Activated CD4-positive, alpha-beta T cell treated with anti-CD3 and anti-CD28 coated beads, Interleukin-2, amount 10 ng/mL, durations not matched to agents 7 days and 5 days (primary cell): ENCODE results near the gene HSBP1L1. TPM values are rescaled to one million over a fixed set of nuclear protein-coding genes. Genes with fewer than 3 reads are reported as not detected.

Experiments used
- CTCF ChIA-PET: fragments of 350-600 bp; sonication (Branson Sonifier 250); formaldehyde crosslinking; loops from one replicate; lab custom pipeline; 2021; ENCODE audit warnings: antibody characterized with exemption; lab: Charles Lee
- POLR2A ChIA-PET: fragments of 350-600 bp; sonication (Branson Sonifier 250); formaldehyde crosslinking; loops from one replicate; lab custom pipeline; 2021; ENCODE audit warnings: antibody characterized with exemption; lab: Charles Lee
- DNase-seq: peaks from one replicate; pipeline ENCODE4 v3.0.0-alpha.2; 2020
- H3K27ac Mint-ChIP-seq: one replicate; pipeline ENCODE4 v1.8.0; 2021; ENCODE audit warnings: mild to moderate bottlenecking, moderate library complexity, mixed read lengths
- H3K27me3 Mint-ChIP-seq: one replicate; pipeline ENCODE4 v1.8.0; 2021; ENCODE audit warnings: mixed read lengths
- H3K36me3 Mint-ChIP-seq: one replicate; pipeline ENCODE4 v1.8.0; 2021; ENCODE audit warnings: low read depth, mixed read lengths
- H3K4me1 Mint-ChIP-seq: one replicate; pipeline ENCODE4 v1.8.0; 2021; ENCODE audit warnings: mixed read lengths
- H3K4me3 Mint-ChIP-seq: one replicate; pipeline ENCODE4 v1.8.0; 2021; ENCODE audit warnings: mild to moderate bottlenecking, moderate library complexity, mixed read lengths
- H3K9me3 Mint-ChIP-seq: one replicate; pipeline ENCODE4 v1.8.0; 2021; ENCODE audit warnings: mixed read lengths
- total RNA-seq, 2 experiments: library from RNA; stranded (reverse); gene quantifications; one replicate each; pipeline ENCODE4 v1.2.3, GENCODE V29; 2021

The HSBP1L1 gene
- total RNA-seq, 2 experiments from 2014 or later, result 7.2 to 11.5 TPM

DNA sequence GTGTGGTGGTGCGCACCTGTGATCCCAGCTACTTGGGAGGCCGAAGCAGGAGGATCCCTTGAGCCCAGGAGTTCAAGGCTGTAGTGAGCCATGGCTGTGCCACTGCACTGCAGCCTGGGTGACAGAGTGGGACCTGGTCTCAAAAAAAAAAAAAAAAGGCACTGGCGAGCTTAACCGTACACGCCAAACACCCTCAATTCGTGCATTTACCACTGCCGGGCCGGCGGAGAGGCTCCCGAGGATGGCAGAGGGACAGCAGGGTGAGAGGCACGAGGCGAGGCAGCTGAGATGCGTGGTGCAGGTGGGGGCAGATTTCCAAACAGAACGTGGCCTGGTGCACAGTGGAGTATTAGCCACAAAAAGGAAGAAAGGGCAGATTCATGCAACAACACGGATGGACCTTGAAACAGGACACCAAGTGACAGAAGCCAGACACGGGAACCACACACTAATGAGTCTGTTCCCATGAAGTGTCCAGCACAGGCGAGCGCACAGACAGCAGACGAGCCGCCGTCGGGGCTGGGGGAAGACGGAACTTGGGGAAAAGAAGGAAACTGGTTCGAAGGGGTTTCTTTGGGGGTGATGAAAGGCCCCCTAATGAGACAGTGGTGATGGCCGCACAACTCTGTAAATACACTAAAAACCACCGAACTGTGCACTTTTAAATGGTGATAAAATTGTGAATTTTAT is 40.4 kb upstream of the HSBP1L1 start:
- no peak for DNase-seq
- Mint-ChIP-seq H3K4me3 (no peak overlapping the region), H3K4me1 (no peaks in the 10 kb centered on the region), H3K27ac (no peak overlapping the region), H3K36me3 (peaks cover 29% of the 10 kb centered on the region), H3K9me3 (peaks cover 5% of the 10 kb centered on the region), H3K27me3 (no peaks in the 10 kb centered on the region)
- ChIA-PET CTCF (interaction anchor here (0.6 kb wide), 1 partner anchor 66 kb away, joined by 3 read pairs; no protein-coding TSS in a partner anchor), POLR2A (no interaction called here)

DNA sequence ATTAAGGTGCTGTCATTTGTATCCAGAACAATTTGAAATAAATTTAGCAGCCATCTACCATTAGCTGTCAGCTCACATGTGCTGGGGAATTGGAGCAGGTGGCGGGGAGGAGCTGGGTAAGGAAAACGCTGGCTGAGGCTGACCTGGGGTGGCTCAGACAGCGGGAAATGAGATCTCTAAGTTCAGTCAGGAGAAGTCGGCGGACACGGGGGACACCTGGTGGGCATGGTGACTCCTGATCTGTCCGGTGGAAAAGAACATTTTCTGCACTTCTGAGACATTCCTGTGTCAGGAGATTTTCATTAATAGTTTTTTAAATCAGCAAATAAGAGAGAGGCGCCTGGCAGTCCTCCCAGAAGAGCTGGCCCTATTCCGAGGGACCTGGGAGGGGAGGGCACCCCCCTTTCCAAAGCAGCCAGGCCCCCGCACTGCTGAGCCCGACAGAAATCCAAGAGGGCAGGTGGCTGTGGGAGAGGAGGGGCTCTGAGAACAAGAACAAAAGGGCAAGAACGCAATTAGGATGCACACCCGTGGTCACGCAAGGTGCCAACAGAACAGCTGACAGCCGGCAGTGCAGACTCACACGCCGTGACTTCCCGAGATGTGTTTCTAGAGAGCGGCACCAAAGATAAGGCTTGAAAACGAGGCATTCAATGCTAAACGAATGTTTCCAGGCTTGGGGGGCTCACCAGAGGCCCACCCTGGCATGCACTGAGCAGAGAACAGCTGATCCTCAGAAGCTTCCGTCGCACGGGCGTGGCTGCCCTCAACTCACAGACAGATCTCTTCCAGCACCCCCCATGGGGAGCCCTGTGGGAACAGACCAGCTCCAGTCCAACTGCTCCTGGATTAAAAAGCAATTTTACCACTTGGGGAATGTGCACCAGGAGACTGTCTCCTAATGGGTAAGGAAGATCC is 39.4 kb upstream of the HSBP1L1 start:
- peaks cover 15% of the 10 kb centered on the region for H3K9me3 Mint-ChIP-seq
- no peak overlapping the region for H3K4me3 Mint-ChIP-seq
- no peak for DNase-seq
- POLR2A ChIA-PET, result no interaction called here
- no peaks in the 10 kb centered on the region for H3K4me1 Mint-ChIP-seq
- CTCF ChIA-PET, result interaction anchor here (0.6 kb wide), 1 partner anchor 65 kb away, joined by 3 read pairs; no protein-coding TSS in a partner anchor
- no peak overlapping the region for H3K27ac Mint-ChIP-seq
- H3K27me3 Mint-ChIP-seq, result no peaks in the 10 kb centered on the region
- H3K36me3 Mint-ChIP-seq, result peaks cover 37% of the 10 kb centered on the region

DNA sequence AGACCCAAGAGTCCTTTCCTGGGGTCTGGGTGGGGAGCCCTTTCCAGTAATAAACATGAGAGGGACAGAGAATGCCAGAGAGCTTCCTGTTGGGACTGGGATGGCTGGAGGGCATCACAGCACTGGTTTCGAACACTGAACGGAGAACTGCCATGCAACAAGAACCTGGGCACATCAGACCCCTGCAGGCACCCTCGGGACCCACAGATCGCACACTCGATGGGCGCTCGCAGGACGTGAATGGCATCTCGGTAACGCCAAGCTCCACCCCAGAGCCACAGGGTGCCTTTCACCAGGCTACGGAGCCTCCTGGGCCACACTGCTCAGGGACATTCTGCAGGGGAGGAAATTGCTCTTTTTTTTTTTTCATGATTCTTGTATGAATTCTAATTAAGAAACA is 38.1 kb upstream of the HSBP1L1 start:
- CTCF ChIA-PET, result no interaction called here
- Mint-ChIP-seq H3K4me1 (no peaks in the 10 kb centered on the region), H3K9me3 (peaks cover 20% of the 10 kb centered on the region), H3K4me3 (no peak overlapping the region), H3K27me3 (no peaks in the 10 kb centered on the region), H3K27ac (no peak overlapping the region), H3K36me3 (peaks cover 43% of the 10 kb centered on the region)
- no peak for DNase-seq
- POLR2A ChIA-PET, result no interaction called here

DNA sequence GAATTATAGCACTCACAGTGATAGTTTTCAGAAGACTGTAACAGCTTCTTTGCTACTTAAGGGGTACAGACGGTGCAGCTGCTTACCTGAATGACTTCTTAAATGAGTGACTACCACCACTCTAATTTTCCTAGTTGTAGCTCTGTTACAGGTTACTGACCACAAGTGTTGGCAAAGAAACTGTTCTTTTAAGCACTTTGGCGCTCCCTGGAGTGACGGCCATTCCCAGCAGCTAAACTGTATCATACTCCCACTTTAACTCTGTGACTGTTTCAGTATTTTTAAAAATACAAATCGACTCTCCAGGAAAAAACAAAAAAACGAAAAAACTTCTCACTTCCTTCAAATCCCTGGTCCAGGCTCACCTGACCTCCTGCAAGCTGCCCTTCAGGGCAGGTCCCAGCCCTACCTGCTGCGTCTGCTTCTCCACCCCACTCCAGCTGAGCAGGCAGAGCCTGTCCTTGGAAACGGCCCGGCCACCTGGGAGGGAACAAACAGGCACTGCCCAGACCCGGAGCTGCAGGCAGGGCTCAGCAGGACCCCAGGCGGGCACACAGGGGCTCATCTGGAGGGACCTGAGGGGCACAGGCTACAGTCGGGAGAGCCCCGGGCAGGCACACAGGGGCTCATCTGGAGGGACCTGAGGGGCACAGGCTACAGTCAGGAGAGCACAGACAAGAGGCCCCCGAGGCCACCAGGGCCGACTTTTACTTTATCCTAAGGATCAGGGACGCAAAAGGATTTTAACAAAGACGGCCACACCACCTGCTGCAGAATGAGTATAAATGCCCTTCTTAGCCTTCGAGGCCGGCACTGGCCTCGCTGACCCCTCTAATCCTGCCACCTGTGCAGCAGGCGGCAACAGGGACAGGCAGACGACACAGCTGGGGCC is 37.5 kb upstream of the HSBP1L1 start:
- no peaks in the 10 kb centered on the region for H3K4me1 Mint-ChIP-seq
- no peak for DNase-seq
- H3K36me3 Mint-ChIP-seq, result peaks cover 45% of the 10 kb centered on the region
- no peak overlapping the region for H3K4me3 Mint-ChIP-seq
- H3K27ac Mint-ChIP-seq, result no peak overlapping the region
- ChIA-PET POLR2A (no interaction called here), CTCF (no interaction called here)
- H3K27me3 Mint-ChIP-seq, result no peaks in the 10 kb centered on the region
- peaks cover 22% of the 10 kb centered on the region for H3K9me3 Mint-ChIP-seq

DNA sequence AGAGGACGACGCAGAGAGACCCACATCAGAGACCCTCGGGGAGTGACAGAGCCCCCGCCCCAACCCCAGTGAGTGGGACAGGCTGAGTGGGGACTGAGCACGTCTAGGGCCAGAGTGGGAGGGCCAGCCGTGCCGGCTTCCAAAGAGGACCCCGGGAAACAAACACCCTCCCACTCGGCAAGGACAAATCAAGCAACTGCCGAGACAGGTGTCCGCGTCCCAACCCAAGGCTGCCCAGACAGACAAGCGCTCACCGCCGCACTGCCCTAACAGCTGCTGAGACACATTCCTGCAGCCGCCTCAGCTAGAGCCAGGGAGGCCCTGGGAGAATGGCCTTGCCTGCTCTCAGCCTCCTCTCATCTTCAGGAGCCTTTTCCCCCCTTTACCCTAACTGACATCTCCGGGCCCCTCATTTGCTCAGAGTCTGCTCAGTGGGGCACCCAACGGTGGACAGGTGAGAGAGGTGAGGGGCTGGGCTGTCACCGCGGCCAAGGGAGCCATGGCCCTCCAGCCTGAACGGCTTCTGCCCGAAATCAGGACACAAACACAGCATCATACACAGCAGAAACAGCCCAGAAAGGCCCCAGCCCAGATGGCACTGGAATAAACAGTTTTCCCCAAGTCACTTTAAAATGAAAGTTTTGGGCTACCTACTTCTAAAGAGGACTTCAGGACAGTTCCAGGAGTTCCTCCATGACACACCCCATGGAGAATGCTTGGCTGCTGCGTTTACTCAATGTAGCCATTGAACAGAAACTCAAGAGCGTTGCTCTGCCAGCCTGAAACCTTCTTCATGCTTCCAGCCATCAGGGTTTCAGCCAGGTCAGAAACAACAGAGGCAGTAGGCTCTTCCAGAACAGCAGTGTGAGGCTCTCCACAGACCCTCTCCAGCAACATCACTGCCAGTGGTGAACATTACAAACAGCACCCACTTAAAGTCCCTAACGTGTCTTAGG is 36.6 kb upstream of the HSBP1L1 start:
- DNase-seq, result no peak
- ChIA-PET POLR2A (no interaction called here), CTCF (interaction anchor here (1.2 to 1.5 kb wide), 2 partner anchors 9 to 37 kb away, joined by 4 read pairs; no protein-coding TSS in a partner anchor)
- no peaks in the 10 kb centered on the region for H3K27me3 Mint-ChIP-seq
- peaks cover 28% of the 10 kb centered on the region for H3K9me3 Mint-ChIP-seq
- H3K4me1 Mint-ChIP-seq, result no peaks in the 10 kb centered on the region
- peaks cover 51% of the 10 kb centered on the region for H3K36me3 Mint-ChIP-seq
- no peak overlapping the region for H3K27ac Mint-ChIP-seq
- no peak overlapping the region for H3K4me3 Mint-ChIP-seq

DNA sequence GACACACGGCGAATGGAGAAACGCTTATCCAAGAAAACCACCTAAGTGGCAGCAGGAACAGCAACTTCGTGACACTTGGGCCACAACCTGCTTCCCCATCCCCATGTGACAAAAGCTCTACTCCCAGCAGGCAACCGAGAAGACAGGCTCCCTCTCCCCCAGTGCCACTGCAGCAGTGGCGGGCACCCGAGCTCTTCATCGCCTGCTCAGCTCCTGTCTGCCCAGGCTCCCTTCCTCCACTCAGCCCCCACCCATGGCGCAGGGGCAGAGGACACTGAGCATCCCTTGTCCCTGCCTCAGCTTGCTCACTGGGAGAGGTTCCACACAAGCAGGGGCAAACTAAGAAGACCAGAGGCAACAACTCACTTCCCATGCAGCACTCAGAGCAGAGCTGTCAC is 35.9 kb upstream of the HSBP1L1 start:
- Mint-ChIP-seq H3K4me1 (no peaks in the 10 kb centered on the region), H3K27me3 (no peaks in the 10 kb centered on the region), H3K27ac (no peak overlapping the region), H3K4me3 (no peak overlapping the region), H3K9me3 (peaks cover 33% of the 10 kb centered on the region), H3K36me3 (peaks cover 55% of the 10 kb centered on the region)
- DNase-seq, result no peak
- ChIA-PET CTCF (interaction anchor here (1.2 to 2.1 kb wide), 4 partner anchors 10 to 38 kb away, joined by 4 to 6 read pairs (median 4); no protein-coding TSS in a partner anchor), POLR2A (no interaction called here)

DNA sequence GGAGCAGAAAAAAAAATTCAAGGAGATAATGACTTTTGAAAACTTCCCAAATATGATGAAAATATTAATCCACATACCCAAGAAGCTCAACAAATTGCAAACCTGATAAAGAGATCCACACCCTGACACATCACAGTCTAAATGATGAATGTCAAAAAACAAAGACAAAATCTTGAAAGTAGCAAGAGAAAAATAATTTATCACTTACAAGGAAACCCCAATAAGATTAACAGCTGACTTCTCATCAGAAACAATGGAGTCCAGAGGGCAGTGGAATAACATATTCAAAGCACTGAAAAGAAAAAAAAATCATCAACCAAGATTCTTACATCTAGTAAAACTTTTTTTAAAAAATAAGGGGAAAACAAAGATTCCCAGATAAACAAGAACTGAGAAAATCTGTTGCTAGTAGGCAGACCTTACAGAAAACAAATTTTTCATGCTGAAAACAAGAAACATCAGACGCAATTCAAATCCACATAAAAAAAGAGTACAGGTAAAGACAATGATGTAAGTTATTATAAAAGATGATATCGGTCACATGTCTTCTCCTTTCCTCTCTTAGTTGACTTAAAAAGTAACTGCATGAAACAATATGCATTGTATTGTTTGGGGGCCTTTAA is 34.3 kb upstream of the HSBP1L1 start:
- Mint-ChIP-seq H3K27ac (no peak overlapping the region), H3K4me1 (no peaks in the 10 kb centered on the region), H3K9me3 (peaks cover 36% of the 10 kb centered on the region), H3K36me3 (peaks cover 62% of the 10 kb centered on the region), H3K4me3 (no peak overlapping the region), H3K27me3 (no peaks in the 10 kb centered on the region)
- ChIA-PET CTCF (interaction anchor here (0.7 to 2.1 kb wide), 3 partner anchors 10 to 32 kb away, joined by 3 to 6 read pairs (median 3); no protein-coding TSS in a partner anchor), POLR2A (no interaction called here)
- DNase-seq, result no peak

DNA sequence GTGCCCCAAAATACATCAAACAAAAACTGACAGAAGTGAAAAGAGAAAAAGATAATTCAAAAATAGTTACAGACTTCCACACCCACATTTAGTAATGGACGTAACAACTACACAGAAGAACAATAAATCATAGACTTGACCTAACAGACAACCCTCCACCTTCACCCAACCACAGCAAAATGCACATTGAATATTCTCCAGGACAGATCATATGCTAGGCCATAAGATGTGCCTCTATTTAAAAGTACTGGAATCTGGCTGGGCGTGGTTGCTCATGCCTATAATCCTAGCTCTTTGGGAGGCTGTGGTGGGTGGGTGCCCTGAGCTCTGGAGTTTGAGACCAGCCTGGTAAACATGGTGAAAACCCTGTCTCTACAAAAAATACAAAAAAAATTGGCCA is 33.0 kb upstream of the HSBP1L1 start:
- CTCF ChIA-PET, result no interaction called here
- no peaks in the 10 kb centered on the region for H3K27me3 Mint-ChIP-seq
- peaks cover 42% of the 10 kb centered on the region for H3K9me3 Mint-ChIP-seq
- POLR2A ChIA-PET, result no interaction called here
- no peak for DNase-seq
- peaks cover 76% of the 10 kb centered on the region for H3K36me3 Mint-ChIP-seq
- no peak overlapping the region for H3K27ac Mint-ChIP-seq
- no peaks in the 10 kb centered on the region for H3K4me1 Mint-ChIP-seq
- no peak overlapping the region for H3K4me3 Mint-ChIP-seq

DNA sequence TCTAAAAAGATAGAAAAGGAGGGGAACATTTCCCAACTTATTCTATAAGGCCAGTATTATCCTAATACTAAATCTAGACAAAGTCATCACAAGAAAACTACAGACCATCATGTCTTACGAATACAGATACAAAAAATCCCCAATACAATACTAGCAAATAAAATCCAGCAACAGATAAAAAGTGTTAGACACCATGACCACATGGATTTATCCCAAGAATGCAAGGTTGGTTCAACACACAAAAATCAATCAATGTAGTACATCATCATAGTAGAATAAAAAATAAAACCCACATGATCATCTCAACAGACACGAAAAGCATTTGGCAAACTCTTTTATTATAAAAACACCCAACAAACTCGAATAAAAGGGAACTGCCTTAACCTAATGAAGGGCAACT is 31.5 kb upstream of the HSBP1L1 start:
- ChIA-PET POLR2A (no interaction called here), CTCF (no interaction called here)
- Mint-ChIP-seq H3K4me3 (no peak overlapping the region), H3K9me3 (peaks cover 50% of the 10 kb centered on the region), H3K27me3 (no peaks in the 10 kb centered on the region), H3K27ac (no peak overlapping the region), H3K36me3 (peaks cover 87% of the 10 kb centered on the region), H3K4me1 (no peaks in the 10 kb centered on the region)
- no peak for DNase-seq

DNA sequence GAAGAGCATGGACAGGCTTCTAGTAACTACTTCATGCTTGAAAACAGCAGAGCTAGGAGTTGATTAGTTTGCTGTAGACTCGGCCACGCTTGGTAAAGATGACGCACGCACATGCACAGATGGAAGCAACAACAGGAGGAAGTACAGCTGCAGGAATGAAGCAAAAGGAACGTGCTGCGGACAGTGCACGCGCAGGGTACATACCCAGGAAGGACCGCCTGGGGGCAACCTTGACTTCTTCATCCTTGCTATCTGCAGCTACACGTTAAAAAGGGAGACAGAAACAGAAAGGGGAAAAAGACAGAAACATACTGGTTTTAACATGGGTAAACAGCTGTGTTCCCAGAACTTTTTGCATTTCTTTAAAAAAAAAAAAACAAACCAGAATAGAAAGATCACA is 30.7 kb upstream of the HSBP1L1 start:
- CTCF ChIA-PET, result no interaction called here
- no peak overlapping the region for H3K27ac Mint-ChIP-seq
- POLR2A ChIA-PET, result no interaction called here
- peaks cover 84% of the 10 kb centered on the region for H3K36me3 Mint-ChIP-seq
- no peak for DNase-seq
- H3K4me1 Mint-ChIP-seq, result no peaks in the 10 kb centered on the region
- H3K4me3 Mint-ChIP-seq, result no peak overlapping the region
- no peaks in the 10 kb centered on the region for H3K27me3 Mint-ChIP-seq
- peaks cover 48% of the 10 kb centered on the region for H3K9me3 Mint-ChIP-seq

DNA sequence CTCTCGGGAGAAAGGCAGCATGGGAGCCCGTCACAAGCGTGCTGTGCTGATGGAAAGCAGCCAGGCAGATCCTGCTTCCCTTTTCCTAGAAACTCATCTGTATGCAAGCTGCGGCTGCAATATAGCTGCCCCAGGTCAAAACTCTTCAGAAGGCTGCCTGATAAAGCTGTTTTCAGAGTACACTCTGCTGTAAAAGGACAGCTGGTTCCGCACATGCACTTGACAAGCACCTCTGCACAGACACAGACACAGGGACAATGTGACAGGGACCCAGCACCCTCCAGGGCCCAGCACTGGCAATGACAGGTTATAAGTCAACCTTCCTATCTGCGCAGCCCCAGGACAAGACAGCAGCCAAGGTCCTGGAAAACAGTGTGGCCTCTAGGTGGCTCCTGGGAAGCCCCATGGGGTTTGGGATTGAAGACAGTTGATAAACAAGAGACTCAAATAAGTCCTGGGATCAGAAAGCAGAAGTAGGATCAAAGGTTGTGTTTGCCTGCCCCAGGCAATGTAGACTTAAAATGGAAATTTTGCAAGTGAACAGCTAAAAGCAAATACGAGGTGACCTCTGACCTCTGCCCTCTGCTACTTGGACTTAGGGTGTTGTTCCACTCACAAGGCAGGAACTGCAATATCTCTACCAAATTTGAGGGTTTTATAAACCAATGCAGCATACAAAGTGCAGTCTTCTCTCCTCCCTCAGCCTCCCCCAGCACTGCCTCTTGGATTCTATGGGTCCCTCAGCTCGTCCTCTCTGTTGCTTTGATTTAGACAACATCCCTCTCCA is 29.9 kb upstream of the HSBP1L1 start:
- DNase-seq, result no peak
- H3K27ac Mint-ChIP-seq, result no peak overlapping the region
- H3K27me3 Mint-ChIP-seq, result no peaks in the 10 kb centered on the region
- H3K36me3 Mint-ChIP-seq, result peaks cover 82% of the 10 kb centered on the region
- no peaks in the 10 kb centered on the region for H3K4me1 Mint-ChIP-seq
- H3K4me3 Mint-ChIP-seq, result no peak overlapping the region
- ChIA-PET POLR2A (no interaction called here), CTCF (no interaction called here)
- peaks cover 41% of the 10 kb centered on the region for H3K9me3 Mint-ChIP-seq
